ENCODE measurements around the gene IFIH1. TPM values are rescaled to one million over a fixed set of nuclear protein-coding genes. Genes with fewer than 3 reads are reported as not detected.

IFIH1 gene
- total and polyA plus RNA-seq, 2 experiments from 2014 or later: 1.2 to 2.5 TPM

DNA sequence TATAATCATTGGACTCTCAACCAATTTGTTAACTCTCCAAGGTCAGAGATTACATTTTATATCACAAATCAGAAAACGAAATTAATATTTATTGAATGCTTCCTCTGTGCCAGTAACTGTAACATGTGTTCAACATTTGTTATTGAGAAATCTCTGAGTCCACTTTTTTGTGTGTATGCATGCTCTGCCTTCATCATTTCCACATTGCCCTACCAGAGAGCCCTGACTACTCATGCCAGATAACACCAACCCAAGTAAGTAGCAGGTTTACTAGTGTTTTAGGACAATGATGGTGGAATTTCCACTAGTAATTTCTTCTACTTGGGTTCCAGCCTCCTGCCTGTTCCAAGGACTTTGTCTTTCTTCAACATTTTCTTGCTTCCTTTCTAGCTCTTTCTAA lies 61.1 kb downstream of the IFIH1 start:
- H3K4me2 ChIP-seq: no peak overlapping the region

More for the DNA sequence above, 61.1 kb downstream of the IFIH1 start:
- H3K27me3 ChIP-seq (ENCODE audit: insufficient read depth): no peaks in the 10 kb centered on the region
- DNase-seq (ENCODE audit: low spot score) (no peak), ATAC-seq (no peak)
- H3K4me1 ChIP-seq (ENCODE audit: insufficient read depth): peaks cover 10% of the 10 kb centered on the region; the same call in 1 of the 2 replicates
- TF ChIP-seq ZNF331 (CRISPR knock-in tag; IDR thresholded peaks at IDR 0.05; ENCODE audit: low read depth): no peak
- TF ChIP-seq, protein P1, sequence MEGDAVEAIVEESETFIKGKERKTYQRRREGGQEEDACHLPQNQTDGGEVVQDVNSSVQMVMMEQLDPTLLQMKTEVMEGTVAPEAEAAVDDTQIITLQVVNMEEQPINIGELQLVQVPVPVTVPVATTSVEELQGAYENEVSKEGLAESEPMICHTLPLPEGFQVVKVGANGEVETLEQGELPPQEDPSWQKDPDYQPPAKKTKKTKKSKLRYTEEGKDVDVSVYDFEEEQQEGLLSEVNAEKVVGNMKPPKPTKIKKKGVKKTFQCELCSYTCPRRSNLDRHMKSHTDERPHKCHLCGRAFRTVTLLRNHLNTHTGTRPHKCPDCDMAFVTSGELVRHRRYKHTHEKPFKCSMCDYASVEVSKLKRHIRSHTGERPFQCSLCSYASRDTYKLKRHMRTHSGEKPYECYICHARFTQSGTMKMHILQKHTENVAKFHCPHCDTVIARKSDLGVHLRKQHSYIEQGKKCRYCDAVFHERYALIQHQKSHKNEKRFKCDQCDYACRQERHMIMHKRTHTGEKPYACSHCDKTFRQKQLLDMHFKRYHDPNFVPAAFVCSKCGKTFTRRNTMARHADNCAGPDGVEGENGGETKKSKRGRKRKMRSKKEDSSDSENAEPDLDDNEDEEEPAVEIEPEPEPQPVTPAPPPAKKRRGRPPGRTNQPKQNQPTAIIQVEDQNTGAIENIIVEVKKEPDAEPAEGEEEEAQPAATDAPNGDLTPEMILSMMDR (conservative IDR thresholded peaks at IDR 0.05; ENCODE audit: low read depth in 2 of 2): no peak
- TF ChIP-seq, protein P2, sequence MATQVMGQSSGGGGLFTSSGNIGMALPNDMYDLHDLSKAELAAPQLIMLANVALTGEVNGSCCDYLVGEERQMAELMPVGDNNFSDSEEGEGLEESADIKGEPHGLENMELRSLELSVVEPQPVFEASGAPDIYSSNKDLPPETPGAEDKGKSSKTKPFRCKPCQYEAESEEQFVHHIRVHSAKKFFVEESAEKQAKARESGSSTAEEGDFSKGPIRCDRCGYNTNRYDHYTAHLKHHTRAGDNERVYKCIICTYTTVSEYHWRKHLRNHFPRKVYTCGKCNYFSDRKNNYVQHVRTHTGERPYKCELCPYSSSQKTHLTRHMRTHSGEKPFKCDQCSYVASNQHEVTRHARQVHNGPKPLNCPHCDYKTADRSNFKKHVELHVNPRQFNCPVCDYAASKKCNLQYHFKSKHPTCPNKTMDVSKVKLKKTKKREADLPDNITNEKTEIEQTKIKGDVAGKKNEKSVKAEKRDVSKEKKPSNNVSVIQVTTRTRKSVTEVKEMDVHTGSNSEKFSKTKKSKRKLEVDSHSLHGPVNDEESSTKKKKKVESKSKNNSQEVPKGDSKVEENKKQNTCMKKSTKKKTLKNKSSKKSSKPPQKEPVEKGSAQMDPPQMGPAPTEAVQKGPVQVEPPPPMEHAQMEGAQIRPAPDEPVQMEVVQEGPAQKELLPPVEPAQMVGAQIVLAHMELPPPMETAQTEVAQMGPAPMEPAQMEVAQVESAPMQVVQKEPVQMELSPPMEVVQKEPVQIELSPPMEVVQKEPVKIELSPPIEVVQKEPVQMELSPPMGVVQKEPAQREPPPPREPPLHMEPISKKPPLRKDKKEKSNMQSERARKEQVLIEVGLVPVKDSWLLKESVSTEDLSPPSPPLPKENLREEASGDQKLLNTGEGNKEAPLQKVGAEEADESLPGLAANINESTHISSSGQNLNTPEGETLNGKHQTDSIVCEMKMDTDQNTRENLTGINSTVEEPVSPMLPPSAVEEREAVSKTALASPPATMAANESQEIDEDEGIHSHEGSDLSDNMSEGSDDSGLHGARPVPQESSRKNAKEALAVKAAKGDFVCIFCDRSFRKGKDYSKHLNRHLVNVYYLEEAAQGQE (IDR thresholded peaks at IDR 0.05; ENCODE audit: unreplicated experiment): no peak
- no peak for TF ChIP-seq CREB1 (CRISPR knock-in tag; IDR thresholded peaks at IDR 0.05; ENCODE audit: low read depth)
- TF ChIP-seq, protein P3, sequence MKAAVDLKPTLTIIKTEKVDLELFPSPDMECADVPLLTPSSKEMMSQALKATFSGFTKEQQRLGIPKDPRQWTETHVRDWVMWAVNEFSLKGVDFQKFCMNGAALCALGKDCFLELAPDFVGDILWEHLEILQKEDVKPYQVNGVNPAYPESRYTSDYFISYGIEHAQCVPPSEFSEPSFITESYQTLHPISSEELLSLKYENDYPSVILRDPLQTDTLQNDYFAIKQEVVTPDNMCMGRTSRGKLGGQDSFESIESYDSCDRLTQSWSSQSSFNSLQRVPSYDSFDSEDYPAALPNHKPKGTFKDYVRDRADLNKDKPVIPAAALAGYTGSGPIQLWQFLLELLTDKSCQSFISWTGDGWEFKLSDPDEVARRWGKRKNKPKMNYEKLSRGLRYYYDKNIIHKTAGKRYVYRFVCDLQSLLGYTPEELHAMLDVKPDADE (IDR thresholded peaks at IDR 0.05): no peak
- TF ChIP-seq ZNF114 (CRISPR knock-in tag; IDR thresholded peaks at IDR 0.05): no peak
- TF ChIP-seq STAT1 (IDR thresholded peaks at IDR 0.05; ENCODE audit: unreplicated experiment): no peak
- TF ChIP-seq EZH2 (IDR thresholded peaks at IDR 0.05; ENCODE audit: low read depth, unreplicated experiment): no peak
- TF ChIP-seq POLR2AphosphoS5 (IDR thresholded peaks at IDR 0.05; ENCODE audit: low read depth): no peak
- no peak for TF ChIP-seq EZH2phosphoT487 (IDR thresholded peaks at IDR 0.05; ENCODE audit: unreplicated experiment)
- TF ChIP-seq JUNB (IDR thresholded peaks at IDR 0.05; ENCODE audit: unreplicated experiment): no peak
- no peak for TF ChIP-seq NANOG (IDR thresholded peaks at IDR 0.05; ENCODE audit: borderline replicate concordance)
- TF ChIP-seq, protein P4, sequence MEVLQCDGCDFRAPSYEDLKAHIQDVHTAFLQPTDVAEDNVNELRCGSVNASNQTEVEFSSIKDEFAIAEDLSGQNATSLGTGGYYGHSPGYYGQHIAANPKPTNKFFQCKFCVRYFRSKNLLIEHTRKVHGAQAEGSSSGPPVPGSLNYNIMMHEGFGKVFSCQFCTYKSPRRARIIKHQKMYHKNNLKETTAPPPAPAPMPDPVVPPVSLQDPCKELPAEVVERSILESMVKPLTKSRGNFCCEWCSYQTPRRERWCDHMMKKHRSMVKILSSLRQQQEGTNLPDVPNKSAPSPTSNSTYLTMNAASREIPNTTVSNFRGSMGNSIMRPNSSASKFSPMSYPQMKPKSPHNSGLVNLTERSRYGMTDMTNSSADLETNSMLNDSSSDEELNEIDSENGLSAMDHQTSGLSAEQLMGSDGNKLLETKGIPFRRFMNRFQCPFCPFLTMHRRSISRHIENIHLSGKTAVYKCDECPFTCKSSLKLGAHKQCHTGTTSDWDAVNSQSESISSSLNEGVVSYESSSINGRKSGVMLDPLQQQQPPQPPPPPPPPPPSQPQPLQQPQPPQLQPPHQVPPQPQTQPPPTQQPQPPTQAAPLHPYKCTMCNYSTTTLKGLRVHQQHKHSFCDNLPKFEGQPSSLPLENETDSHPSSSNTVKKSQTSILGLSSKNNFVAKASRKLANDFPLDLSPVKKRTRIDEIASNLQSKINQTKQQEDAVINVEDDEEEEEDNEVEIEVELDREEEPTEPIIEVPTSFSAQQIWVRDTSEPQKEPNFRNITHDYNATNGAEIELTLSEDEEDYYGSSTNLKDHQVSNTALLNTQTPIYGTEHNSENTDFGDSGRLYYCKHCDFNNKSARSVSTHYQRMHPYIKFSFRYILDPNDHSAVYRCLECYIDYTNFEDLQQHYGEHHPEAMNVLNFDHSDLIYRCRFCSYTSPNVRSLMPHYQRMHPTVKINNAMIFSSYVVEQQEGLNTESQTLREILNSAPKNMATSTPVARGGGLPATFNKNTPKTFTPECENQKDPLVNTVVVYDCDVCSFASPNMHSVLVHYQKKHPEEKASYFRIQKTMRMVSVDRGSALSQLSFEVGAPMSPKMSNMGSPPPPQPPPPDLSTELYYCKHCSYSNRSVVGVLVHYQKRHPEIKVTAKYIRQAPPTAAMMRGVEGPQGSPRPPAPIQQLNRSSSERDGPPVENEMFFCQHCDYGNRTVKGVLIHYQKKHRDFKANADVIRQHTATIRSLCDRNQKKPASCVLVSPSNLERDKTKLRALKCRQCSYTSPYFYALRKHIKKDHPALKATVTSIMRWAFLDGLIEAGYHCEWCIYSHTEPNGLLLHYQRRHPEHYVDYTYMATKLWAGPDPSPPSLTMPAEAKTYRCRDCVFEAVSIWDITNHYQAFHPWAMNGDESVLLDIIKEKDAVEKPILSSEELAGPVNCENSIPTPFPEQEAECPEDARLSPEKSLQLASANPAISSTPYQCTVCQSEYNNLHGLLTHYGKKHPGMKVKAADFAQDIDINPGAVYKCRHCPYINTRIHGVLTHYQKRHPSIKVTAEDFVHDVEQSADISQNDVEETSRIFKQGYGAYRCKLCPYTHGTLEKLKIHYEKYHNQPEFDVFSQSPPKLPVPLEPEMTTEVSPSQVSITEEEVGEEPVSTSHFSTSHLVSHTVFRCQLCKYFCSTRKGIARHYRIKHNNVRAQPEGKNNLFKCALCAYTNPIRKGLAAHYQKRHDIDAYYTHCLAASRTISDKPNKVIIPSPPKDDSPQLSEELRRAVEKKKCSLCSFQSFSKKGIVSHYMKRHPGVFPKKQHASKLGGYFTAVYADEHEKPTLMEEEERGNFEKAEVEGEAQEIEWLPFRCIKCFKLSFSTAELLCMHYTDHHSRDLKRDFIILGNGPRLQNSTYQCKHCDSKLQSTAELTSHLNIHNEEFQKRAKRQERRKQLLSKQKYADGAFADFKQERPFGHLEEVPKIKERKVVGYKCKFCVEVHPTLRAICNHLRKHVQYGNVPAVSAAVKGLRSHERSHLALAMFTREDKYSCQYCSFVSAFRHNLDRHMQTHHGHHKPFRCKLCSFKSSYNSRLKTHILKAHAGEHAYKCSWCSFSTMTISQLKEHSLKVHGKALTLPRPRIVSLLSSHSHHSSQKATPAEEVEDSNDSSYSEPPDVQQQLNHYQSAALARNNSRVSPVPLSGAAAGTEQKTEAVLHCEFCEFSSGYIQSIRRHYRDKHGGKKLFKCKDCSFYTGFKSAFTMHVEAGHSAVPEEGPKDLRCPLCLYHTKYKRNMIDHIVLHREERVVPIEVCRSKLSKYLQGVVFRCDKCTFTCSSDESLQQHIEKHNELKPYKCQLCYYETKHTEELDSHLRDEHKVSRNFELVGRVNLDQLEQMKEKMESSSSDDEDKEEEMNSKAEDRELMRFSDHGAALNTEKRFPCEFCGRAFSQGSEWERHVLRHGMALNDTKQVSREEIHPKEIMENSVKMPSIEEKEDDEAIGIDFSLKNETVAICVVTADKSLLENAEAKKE (CRISPR knock-in tag; IDR thresholded peaks at IDR 0.05): no peak
- H2AFZ ChIP-seq: no peak overlapping the region
- Mint-ChIP-seq H3K9me3 (no peaks in the 10 kb centered on the region; the same call in 2 of the 3 replicates), H3K36me3 (ENCODE audit: low read depth) (no peaks in the 10 kb centered on the region), H3K27ac (no peak overlapping the region), H3K4me1 (peaks cover 9% of the 10 kb centered on the region; the same call in 2 of the 3 replicates), H3K4me3 (no peak overlapping the region), H3K27me3 (ENCODE audit: insufficient read depth, low read depth, poor library complexity) (no peaks in the 10 kb centered on the region)
- no peaks in the 10 kb centered on the region for H3K9me2 ChIP-seq (ENCODE audit: insufficient read depth)
- no peaks in the 10 kb centered on the region for H3K79me2 ChIP-seq (replicated peaks; ENCODE audit: insufficient read depth)
- no peak overlapping the region for H3K4me3 ChIP-seq
- H4K20me1 ChIP-seq (replicated peaks; ENCODE audit: insufficient read depth): no peaks in the 10 kb centered on the region
- no peaks in the 10 kb centered on the region for H3K36me3 ChIP-seq (ENCODE audit: insufficient read depth)
- H3F3A ChIP-seq (replicated peaks; ENCODE audit: low read depth): no peaks in the 10 kb centered on the region
- no peak overlapping the region for H3K27ac ChIP-seq (ENCODE audit: low read depth)

All from GM23338 (cell line).